GM12873 (cell line): ENCODE results near the gene ULK4.

Experiments
- TF ChIP-seq, protein P1 (sequence below): IDR thresholded peaks from 2 replicates; pipeline ENCODE4 v1.5.1; 2012; ENCODE audit warnings: low read depth, mild to moderate bottlenecking, moderate library complexity, low read length, control low read depth; ENCODE audit not compliant: insufficient read depth; ENCODE audit errors: missing control alignments

The ULK4 gene

DNA sequence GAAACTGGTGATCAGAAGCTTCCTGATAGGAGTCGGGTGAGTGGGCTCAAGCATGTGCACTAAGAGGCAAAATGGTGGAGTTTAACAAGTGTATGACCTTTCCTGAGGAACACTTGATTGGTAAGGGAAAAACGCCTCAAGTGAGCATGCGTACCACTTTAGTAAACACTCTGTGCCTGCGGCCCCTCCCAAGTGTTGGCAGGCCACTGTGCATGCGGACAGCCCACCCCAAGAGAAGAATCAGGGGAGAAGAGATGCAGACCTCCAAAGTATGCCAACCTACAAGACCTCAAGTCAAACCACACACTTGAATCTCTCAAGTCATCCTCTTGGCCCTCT lies 640.3 kb downstream of the ULK4 start:
- TF ChIP-seq, protein P1, sequence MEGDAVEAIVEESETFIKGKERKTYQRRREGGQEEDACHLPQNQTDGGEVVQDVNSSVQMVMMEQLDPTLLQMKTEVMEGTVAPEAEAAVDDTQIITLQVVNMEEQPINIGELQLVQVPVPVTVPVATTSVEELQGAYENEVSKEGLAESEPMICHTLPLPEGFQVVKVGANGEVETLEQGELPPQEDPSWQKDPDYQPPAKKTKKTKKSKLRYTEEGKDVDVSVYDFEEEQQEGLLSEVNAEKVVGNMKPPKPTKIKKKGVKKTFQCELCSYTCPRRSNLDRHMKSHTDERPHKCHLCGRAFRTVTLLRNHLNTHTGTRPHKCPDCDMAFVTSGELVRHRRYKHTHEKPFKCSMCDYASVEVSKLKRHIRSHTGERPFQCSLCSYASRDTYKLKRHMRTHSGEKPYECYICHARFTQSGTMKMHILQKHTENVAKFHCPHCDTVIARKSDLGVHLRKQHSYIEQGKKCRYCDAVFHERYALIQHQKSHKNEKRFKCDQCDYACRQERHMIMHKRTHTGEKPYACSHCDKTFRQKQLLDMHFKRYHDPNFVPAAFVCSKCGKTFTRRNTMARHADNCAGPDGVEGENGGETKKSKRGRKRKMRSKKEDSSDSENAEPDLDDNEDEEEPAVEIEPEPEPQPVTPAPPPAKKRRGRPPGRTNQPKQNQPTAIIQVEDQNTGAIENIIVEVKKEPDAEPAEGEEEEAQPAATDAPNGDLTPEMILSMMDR: no peak

DNA sequence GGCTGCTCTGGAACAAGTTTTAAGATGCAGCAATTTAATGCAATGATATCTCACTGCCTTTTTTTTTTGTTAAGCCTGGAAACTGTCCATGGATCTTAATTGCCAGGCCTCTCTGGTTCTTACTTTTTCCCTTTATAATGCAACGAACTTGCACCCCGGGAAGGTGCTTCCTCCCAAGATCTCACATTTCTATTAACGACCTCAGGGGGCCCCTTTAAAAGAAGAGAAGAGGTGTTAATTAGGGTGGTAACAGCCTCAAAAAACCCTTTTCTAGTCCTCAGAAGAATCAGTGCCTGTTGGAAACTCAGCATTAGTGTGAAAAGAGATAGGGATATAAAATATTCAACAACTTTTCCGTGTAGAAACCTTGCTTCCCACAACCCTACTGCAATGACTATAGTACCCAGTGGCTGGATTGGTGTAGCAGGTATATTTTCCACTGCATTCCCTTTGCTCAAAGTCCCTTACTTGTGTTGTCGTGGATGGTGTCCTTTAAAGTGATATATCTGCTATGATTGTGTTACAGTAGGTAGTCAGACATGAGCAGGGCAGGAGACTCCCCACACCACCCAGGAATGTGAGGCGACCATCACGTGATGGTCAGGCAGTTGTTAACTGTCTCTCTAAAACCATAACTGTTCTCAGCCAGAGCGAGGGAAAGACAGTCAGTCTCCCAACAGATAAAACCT lies 640.8 kb downstream of the ULK4 start:
- TF ChIP-seq, protein P1: no peak

GRCh38 chr3:41318520-41318919 lies 643.4 kb downstream of the ULK4 start:
- TF ChIP-seq, protein P1: no peak

GRCh38 chr3:41317718-41318117 lies 644.2 kb downstream of the ULK4 start:
- TF ChIP-seq, protein P1: no peak

- TF ChIP-seq, protein P1: no peak
Observed at GRCh38 chr3:41317298-41317697, 644.6 kb downstream of the ULK4 start.

DNA sequence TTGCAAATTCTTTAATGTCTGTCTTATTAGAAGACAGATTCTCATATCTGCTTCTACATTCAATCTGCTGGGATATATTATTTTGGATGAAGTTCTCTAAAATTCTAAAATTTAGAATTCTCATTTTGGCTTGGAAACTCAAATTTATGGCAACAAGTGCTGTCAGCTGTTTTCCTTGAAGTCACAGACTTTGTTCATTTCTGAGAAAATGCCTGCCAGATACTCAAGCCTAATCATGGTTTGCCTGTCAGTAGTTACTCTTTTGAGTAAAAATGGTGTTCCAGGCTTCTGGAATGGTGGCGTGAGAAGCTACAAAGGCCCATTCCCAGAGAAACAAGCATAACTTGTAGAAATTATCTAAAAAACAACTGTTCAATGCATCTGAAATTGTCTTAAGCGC lies 646.8 kb downstream of the ULK4 start:
- TF ChIP-seq, protein P1: no peak

GRCh38 chr3:41308119-41308518 lies 653.8 kb downstream of the ULK4 start:
- TF ChIP-seq, protein P1: no peak
